H1 (cell line): ENCODE measurements around the gene RPTN.

Source experiments
- BRCA1 ChIP-seq: IDR thresholded peaks from 2 replicates; pipeline ENCODE4 v1.6.1; 2012; ENCODE audit warnings: low read depth, low read length, improper control_type of control experiment
- TF ChIP-seq, protein P1 (sequence below): IDR thresholded peaks from 2 replicates; pipeline ENCODE4 v1.6.1; 2011; ENCODE audit warnings: low read depth, mild to moderate bottlenecking, low read length; ENCODE audit not compliant: insufficient read depth
- TF ChIP-seq, protein P2 (sequence below): fragments of 300-600 bp; sonication (generic); IDR thresholded peaks from 2 replicates; pipeline ENCODE4 v1.7.1; 2012; ENCODE audit warnings: low read length, moderate library complexity, mild to moderate bottlenecking, inconsistent platforms; ENCODE audit not compliant: insufficient replicate concordance
- TF ChIP-seq, protein P3 (sequence below), 3 experiments: IDR thresholded peaks; 1 replicate in 2 of 3; 2 replicates in 1 of 3; pipeline versions ENCODE4 v1.5.1 to v1.6.1; 2011; ENCODE audit warnings: low read length in 3 of 3, mild to moderate bottlenecking in 3 of 3, inconsistent platforms in 2 of 3, low read depth in 1 of 3, moderate library complexity in 1 of 3; ENCODE audit not compliant: insufficient read depth in 1 of 3; ENCODE audit errors: control extremely low read depth in 1 of 3

DNA sequence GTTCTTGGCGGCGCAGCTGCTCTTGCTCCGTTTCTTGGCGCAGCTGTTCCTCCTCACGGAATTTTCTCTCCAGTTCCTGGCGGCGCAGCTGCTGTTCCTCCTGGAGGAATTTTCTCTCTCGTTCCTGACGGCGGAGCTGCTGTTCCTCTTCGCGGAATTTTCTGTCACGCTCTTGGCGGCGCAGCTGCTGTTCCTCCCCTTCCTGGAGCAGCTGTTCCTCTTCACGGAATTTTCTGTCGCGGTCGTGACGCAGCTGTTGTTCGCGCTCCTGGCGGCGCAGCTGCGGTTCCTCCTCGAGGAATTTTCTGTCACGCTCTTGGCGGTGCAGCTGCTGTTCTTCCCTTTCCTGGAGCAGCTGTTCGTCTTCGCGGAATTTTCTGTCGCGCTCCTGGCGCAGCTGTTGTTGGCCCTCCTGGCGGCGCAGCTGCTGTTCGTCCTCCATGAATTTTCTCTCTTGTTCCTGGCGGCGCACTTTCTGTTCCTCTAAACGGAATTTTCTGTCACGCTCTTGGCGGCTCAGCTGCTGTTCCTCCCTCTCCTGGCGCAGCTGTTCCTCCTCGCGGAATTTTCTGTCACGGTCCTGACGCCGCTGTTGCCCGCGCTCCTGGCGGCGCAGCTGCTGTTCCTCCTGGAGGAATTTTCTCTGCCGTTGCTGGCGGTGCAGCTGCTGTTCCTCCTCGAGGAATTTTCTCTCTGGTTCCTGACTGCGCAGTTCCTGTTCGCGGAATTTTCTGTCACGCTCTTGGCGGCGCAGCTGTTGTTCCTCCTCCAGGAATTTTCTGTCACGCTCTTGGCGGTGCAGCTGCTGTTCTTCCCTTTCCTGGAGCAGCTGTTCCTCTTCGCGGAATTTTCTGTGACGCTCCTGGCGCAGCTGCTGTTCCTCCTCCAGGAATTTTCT, 50.8 kb downstream of the RPTN start:
- no peak for TF ChIP-seq BRCA1
- TF ChIP-seq, protein P1, sequence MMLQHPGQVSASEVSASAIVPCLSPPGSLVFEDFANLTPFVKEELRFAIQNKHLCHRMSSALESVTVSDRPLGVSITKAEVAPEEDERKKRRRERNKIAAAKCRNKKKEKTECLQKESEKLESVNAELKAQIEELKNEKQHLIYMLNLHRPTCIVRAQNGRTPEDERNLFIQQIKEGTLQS = no peak
- TF ChIP-seq, protein P2, sequence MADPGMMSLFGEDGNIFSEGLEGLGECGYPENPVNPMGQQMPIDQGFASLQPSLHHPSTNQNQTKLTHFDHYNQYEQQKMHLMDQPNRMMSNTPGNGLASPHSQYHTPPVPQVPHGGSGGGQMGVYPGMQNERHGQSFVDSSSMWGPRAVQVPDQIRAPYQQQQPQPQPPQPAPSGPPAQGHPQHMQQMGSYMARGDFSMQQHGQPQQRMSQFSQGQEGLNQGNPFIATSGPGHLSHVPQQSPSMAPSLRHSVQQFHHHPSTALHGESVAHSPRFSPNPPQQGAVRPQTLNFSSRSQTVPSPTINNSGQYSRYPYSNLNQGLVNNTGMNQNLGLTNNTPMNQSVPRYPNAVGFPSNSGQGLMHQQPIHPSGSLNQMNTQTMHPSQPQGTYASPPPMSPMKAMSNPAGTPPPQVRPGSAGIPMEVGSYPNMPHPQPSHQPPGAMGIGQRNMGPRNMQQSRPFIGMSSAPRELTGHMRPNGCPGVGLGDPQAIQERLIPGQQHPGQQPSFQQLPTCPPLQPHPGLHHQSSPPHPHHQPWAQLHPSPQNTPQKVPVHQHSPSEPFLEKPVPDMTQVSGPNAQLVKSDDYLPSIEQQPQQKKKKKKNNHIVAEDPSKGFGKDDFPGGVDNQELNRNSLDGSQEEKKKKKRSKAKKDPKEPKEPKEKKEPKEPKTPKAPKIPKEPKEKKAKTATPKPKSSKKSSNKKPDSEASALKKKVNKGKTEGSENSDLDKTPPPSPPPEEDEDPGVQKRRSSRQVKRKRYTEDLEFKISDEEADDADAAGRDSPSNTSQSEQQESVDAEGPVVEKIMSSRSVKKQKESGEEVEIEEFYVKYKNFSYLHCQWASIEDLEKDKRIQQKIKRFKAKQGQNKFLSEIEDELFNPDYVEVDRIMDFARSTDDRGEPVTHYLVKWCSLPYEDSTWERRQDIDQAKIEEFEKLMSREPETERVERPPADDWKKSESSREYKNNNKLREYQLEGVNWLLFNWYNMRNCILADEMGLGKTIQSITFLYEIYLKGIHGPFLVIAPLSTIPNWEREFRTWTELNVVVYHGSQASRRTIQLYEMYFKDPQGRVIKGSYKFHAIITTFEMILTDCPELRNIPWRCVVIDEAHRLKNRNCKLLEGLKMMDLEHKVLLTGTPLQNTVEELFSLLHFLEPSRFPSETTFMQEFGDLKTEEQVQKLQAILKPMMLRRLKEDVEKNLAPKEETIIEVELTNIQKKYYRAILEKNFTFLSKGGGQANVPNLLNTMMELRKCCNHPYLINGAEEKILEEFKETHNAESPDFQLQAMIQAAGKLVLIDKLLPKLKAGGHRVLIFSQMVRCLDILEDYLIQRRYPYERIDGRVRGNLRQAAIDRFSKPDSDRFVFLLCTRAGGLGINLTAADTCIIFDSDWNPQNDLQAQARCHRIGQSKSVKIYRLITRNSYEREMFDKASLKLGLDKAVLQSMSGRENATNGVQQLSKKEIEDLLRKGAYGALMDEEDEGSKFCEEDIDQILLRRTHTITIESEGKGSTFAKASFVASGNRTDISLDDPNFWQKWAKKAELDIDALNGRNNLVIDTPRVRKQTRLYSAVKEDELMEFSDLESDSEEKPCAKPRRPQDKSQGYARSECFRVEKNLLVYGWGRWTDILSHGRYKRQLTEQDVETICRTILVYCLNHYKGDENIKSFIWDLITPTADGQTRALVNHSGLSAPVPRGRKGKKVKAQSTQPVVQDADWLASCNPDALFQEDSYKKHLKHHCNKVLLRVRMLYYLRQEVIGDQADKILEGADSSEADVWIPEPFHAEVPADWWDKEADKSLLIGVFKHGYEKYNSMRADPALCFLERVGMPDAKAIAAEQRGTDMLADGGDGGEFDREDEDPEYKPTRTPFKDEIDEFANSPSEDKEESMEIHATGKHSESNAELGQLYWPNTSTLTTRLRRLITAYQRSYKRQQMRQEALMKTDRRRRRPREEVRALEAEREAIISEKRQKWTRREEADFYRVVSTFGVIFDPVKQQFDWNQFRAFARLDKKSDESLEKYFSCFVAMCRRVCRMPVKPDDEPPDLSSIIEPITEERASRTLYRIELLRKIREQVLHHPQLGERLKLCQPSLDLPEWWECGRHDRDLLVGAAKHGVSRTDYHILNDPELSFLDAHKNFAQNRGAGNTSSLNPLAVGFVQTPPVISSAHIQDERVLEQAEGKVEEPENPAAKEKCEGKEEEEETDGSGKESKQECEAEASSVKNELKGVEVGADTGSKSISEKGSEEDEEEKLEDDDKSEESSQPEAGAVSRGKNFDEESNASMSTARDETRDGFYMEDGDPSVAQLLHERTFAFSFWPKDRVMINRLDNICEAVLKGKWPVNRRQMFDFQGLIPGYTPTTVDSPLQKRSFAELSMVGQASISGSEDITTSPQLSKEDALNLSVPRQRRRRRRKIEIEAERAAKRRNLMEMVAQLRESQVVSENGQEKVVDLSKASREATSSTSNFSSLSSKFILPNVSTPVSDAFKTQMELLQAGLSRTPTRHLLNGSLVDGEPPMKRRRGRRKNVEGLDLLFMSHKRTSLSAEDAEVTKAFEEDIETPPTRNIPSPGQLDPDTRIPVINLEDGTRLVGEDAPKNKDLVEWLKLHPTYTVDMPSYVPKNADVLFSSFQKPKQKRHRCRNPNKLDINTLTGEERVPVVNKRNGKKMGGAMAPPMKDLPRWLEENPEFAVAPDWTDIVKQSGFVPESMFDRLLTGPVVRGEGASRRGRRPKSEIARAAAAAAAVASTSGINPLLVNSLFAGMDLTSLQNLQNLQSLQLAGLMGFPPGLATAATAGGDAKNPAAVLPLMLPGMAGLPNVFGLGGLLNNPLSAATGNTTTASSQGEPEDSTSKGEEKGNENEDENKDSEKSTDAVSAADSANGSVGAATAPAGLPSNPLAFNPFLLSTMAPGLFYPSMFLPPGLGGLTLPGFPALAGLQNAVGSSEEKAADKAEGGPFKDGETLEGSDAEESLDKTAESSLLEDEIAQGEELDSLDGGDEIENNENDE = no peak
- TF ChIP-seq, protein P3, sequence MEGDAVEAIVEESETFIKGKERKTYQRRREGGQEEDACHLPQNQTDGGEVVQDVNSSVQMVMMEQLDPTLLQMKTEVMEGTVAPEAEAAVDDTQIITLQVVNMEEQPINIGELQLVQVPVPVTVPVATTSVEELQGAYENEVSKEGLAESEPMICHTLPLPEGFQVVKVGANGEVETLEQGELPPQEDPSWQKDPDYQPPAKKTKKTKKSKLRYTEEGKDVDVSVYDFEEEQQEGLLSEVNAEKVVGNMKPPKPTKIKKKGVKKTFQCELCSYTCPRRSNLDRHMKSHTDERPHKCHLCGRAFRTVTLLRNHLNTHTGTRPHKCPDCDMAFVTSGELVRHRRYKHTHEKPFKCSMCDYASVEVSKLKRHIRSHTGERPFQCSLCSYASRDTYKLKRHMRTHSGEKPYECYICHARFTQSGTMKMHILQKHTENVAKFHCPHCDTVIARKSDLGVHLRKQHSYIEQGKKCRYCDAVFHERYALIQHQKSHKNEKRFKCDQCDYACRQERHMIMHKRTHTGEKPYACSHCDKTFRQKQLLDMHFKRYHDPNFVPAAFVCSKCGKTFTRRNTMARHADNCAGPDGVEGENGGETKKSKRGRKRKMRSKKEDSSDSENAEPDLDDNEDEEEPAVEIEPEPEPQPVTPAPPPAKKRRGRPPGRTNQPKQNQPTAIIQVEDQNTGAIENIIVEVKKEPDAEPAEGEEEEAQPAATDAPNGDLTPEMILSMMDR (IDR thresholded peaks at IDR 0.05; ENCODE audit: control extremely low read depth in 1 of 3, insufficient read depth in 1 of 3, low read depth in 1 of 3, low read length in 3 of 3) = no peak
